Suprapubic skin (tissue), 3 donors: Measurements from ENCODE around the gene FRMD4A.

Experiments
- CTCF ChIP-seq, 2 donors: fragments of 200-600 bp in 1 of 2; fragments of 450-650 bp in 1 of 2; sonication (generic) in 1 of 2; IDR thresholded peaks; one replicate each; pipeline ENCODE4 v1.5.1; 2016 to 2019; ENCODE audit warnings: antibody characterized with exemption in 2 of 2, mild to moderate bottlenecking in 1 of 2, moderate library complexity in 1 of 2
- EP300 ChIP-seq: sonication (generic); formaldehyde crosslinking; IDR thresholded peaks from one replicate; pipeline ENCODE4 v1.6.1; 2017; ENCODE audit warnings: antibody characterized with exemption

- TF ChIP-seq CTCF (IDR thresholded peaks at IDR 0.05) (no peak), EP300 (no peak)
Observed at GRCh38 chr10:13718820-13719219, 611.9 kb downstream of the FRMD4A start.
